ENCODE data around the gene KLHL3. TPM values are rescaled to one million over a fixed set of nuclear protein-coding genes. Genes with fewer than 3 reads are reported as not detected.

Gene KLHL3
- total RNA-seq, 2 experiments from 2014 or later: 3.6 to 4.0 TPM

- POLR2A ChIA-PET: no interaction called here
- CTCF ChIA-PET: no interaction called here
Observed at GRCh38 chr5:137688210-137688840, 47.6 kb downstream of the KLHL3 start.

DNA sequence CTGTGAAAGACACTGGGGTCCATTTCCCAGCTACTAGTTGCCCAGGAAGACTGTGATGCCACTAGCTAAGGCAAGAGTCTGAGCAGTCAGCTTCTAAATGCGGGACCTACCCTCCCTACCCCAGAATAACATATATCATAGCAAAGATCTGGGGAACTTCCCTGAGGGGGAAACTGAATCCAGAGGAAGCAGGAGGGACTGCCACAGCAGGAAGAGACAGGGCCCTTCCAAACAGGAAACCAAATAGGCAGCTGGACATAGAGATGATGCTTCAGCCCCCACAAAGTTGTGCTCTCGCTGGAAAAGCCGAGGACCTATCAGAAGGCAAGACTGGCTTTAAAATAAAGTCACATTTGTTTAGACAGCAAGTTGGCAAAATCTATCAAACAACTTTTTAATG, 51.1 kb downstream of the KLHL3 start:
- POLR2A ChIA-PET: no interaction called here
- CTCF ChIA-PET: no interaction called here

DNA sequence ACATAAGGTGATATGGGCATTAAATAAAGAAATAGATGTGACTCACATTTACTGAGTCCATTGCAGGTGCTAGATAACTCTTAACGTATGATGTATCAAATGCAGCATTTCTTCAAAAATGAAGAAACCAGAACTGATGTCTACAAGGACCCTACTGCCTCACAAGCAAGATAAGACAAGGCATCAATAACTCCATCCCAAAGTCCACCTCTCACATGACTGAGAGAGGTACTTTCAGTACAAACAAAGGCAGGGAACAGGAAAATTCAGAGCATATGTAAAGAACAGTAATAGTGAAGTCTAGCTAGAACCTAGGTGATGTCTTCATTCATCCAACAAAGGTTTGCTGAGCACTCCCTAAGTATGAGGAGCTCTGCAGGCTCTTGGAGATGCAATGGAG, 54.7 kb downstream of the KLHL3 start:
- ChIA-PET CTCF (no interaction called here), POLR2A (no interaction called here)

GRCh38 chr5:137679910-137680309, 56.0 kb downstream of the KLHL3 start:
- ChIA-PET POLR2A (no interaction called here), CTCF (no interaction called here)

GRCh38 chr5:137679195-137679594, 56.7 kb downstream of the KLHL3 start:
- ChIA-PET POLR2A (no interaction called here), CTCF (no interaction called here)

- ChIA-PET CTCF (no interaction called here), POLR2A (no interaction called here)
Observed at GRCh38 chr5:137672881-137673280, 63.0 kb downstream of the KLHL3 start.

- POLR2A ChIA-PET: no interaction called here
- CTCF ChIA-PET: no interaction called here
Observed at GRCh38 chr5:137672001-137672400, 63.9 kb downstream of the KLHL3 start.

GRCh38 chr5:137669811-137670210, 66.1 kb downstream of the KLHL3 start:
- ChIA-PET CTCF (interaction anchor here (1.5 kb wide), 1 partner anchor 73 kb away, joined by 4 read pairs; no protein-coding TSS in a partner anchor), POLR2A (no interaction called here)

GRCh38 chr5:137668637-137669036, 67.3 kb downstream of the KLHL3 start:
- ChIA-PET CTCF (no interaction called here), POLR2A (no interaction called here)

DNA sequence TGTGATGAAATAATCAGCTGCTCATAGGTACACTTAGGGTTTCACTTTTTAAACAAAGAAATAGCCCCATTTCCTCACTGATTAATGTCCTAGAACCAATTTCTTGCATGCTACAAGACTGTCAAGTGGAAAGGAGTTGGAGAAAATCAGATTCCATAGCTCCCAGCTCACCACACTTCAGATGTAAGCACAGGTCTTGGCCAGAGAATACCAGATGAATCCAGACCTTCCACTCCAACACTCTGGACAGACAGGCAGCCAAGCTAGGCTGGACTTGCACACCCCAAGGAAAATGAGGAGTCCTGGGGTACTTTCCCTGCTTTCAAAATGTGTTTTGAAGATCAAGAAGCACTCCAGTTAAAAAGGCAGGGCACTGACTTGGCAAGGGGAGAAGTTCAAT, 68.5 kb downstream of the KLHL3 start:
- CTCF ChIA-PET: no interaction called here
- POLR2A ChIA-PET: no interaction called here

GRCh38 chr5:137666901-137667300, 69.0 kb downstream of the KLHL3 start:
- ChIA-PET POLR2A (no interaction called here), CTCF (interaction anchor here (1.3 kb wide), 1 partner anchor 76 kb away, joined by 5 read pairs; no protein-coding TSS in a partner anchor)

GRCh38 chr5:137666461-137666850, 69.4 kb downstream of the KLHL3 start:
- POLR2A ChIA-PET: no interaction called here

GRCh38 chr5:137665678-137666460, 70.0 kb downstream of the KLHL3 start:
- ChIA-PET CTCF (interaction anchor here (0.5 to 1.3 kb wide), 3 partner anchors 26 to 264 kb away, joined by 3 to 5 read pairs (median 3); no protein-coding TSS in a partner anchor), POLR2A (interaction anchor here (0.5 kb wide), 1 partner anchor 70 kb away, joined by 3 read pairs; the partner anchor contains the start of gene KLHL3)

More at GRCh38 chr5:137666461-137666850, 69.4 kb downstream of the KLHL3 start:
- CTCF ChIA-PET: interaction anchor here (1.3 kb wide), 2 partner anchors 25 to 76 kb away, joined by 3 to 5 read pairs; no protein-coding TSS in a partner anchor

- POLR2A ChIA-PET: interaction anchor here (0.6 to 0.7 kb wide), 3 partner anchors 21 to 81 kb away, joined by 3 to 4 read pairs (median 3); partner anchors contain the start of gene KLHL3
Observed at GRCh38 chr5:137660349-137660817, 75.5 kb downstream of the KLHL3 start.

GRCh38 chr5:137659209-137659608, 76.7 kb downstream of the KLHL3 start:
- ChIA-PET POLR2A (no interaction called here), CTCF (interaction anchor here (1.2 to 2.9 kb wide), 3 partner anchors 76 to 92 kb away, joined by 3 to 45 read pairs (median 3); partner anchors contain the start of gene KLHL3)

More at GRCh38 chr5:137660349-137660817, 75.5 kb downstream of the KLHL3 start:
- CTCF ChIA-PET: interaction anchor here (0.6 to 2.9 kb wide), 20 partner anchors 19 to 268 kb away, joined by 3 to 45 read pairs (median 4); partner anchors contain the start of gene KLHL3

DNA sequence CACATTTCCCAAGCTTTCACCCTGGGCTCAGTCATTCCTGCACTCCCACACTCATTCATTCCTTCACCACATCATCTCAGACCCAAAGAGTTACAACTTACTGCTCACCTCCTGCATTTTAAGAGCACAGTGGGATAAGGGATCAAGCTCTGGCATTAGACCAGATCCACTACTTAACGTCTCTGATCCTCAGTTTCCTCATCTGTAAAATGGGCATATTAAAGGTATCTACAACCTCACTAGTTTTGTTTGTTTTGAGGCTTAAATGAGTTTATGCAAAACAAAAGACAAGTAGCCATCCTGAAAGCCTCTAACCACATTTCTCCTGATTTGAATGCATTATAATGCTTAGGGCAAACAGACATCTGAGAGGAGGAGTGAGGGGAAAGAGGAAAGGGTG, 77.6 kb downstream of the KLHL3 start:
- CTCF ChIA-PET: interaction anchor here (0.6 to 1.5 kb wide), 5 partner anchors 29 to 93 kb away, joined by 3 to 6 read pairs (median 4); partner anchors contain the start of gene KLHL3
- POLR2A ChIA-PET: no interaction called here

DNA sequence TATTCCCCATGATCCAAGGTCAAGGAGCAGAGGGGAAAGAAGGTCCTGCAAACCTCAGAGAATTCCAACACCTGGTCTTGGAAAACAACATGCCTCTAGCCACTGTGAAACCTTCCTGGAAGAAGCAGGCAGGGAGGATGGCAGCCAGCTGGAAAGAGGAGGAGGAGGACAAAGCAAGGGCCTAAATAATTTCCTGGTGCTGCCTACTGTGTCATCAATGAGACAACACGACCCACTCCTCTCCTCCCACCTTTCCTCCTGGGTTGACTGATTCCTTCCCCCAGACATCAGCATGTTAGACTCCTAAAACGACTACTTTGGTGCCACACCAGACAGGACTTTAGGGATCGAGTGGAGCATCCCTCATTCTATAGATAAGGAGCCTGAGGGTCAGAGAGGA, 78.8 kb downstream of the KLHL3 start:
- CTCF ChIA-PET: interaction anchor here (1.2 to 1.3 kb wide), 2 partner anchors 28 to 85 kb away, joined by 3 to 5 read pairs; no protein-coding TSS in a partner anchor
- POLR2A ChIA-PET: no interaction called here

DNA sequence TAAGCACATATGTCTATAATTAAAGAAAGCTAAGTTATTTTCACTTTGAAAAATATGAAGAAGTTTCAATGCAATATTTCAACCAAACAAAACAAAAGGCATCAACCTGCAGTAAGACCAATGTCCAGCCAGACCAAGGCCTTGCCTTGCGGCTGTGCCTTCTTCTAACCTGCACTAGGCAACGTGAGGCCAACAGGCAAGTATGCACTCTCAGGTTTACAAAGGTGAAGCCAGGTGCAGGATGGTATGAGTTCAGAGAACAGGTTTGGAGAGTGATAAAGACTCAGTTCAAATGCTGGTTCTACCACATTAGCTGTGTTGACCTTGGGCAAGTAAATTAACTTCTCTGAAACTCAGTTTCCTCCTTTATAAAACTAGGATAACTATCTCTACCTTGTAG, 79.3 kb downstream of the KLHL3 start:
- CTCF ChIA-PET: interaction anchor here (1.2 to 1.3 kb wide), 2 partner anchors 27 to 86 kb away, joined by 3 to 5 read pairs; no protein-coding TSS in a partner anchor
- POLR2A ChIA-PET: no interaction called here

GRCh38 chr5:137651022-137651421, 84.9 kb downstream of the KLHL3 start:
- ChIA-PET POLR2A (no interaction called here), CTCF (no interaction called here)

DNA sequence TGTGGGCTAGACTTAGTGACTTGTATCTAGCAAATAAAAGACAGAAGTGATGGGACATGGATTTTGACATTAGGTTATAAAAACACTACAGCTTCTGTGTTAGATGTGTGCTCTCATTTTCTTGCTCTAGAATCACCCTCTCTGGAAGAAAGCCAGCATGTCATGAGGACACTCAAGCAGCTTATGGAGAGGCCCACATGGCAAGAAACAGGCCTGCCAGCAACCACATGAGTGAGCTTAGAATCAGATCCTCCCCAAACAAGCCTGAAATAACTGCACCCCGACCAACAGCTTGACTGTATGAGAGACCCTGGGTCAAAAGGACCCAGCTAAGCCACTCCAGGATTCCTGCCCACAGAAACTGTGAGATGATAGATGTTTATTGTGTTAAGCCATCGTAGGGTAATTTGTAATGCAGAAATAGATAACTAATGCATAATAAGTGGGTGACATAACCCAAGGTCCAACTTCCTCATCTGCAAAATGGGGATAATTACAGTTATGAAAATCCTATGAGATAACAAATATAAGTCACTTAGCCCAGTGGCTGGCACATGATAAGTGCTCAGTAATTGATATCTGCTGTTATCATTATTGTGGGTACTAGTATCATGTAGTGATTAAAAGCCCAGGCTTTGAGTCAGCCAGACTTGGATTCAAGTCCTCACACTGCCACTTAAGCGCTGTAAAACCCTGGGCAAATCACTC, 86.5 kb downstream of the KLHL3 start:
- POLR2A ChIA-PET: no interaction called here
- CTCF ChIA-PET: no interaction called here
